HCT116 (cell line): ENCODE measurements around the gene PRRX2. TPM values are rescaled to one million over a fixed set of nuclear protein-coding genes. Genes with fewer than 3 reads are reported as not detected.

Experiments used
- ATAC-seq: fragments of 200-7000 bp; cut with Tn5 transposase; 2 replicates; pipeline ENCODE4 v1.9.1; 2020; ENCODE audit warnings: mild to moderate bottlenecking, moderate library complexity
- BruUV-seq: library from RNA; stranded (reverse); fragments of 400-500 nt; replicated peaks from 2 replicates; lab custom pipeline; 2021; lab: Mats Ljungman, UMichigan
- CTCF ChIA-PET: fragments of 300-600 bp; sonication (Branson Sonifier 250); formaldehyde crosslinking; loops from one replicate; lab custom pipeline; 2021; ENCODE audit warnings: antibody characterized with exemption; lab: Charles Lee
- POLR2A ChIA-PET: fragments of 300-600, 350-600 bp; sonication (Branson Sonifier 250); formaldehyde crosslinking; loops from one replicate; lab custom pipeline; 2021; ENCODE audit warnings: antibody characterized with exemption; lab: Charles Lee
- RAD21 ChIA-PET, 2 experiments: fragments of 300-600 bp; sonication (Branson Sonifier 250); formaldehyde crosslinking; loops; one replicate each; lab custom pipeline; 2023; ENCODE audit warnings: low total read pairs in 2 of 2; ENCODE audit not compliant: uncharacterized antibody in 2 of 2, unreplicated experiment in 2 of 2, low non-redundant PET in 1 of 2; lab: Charles Lee
- DNase-seq: peaks from one replicate; pipeline ENCODE4 v3.0.0-alpha.2; 2010; ENCODE audit warnings: low read depth, low spot score
- H2AFZ ChIP-seq: fragments of 200-600 bp; shearing (Covaris generic), sonication (generic); 2 replicates; pipeline ENCODE4 v1.6.1; 2017; ENCODE audit warnings: low read depth, mixed run types, mixed read lengths, antibody characterized with exemption, low read length; ENCODE audit not compliant: poor library complexity, severe bottlenecking
- H3K27ac ChIP-seq: 2 replicates; pipeline ENCODE4 v1.5.1; 2012; ENCODE audit warnings: low read depth, low read length
- H3K27me3 ChIP-seq: fragments of 200-600 bp; sonication (generic); 2 replicates; pipeline ENCODE4 v1.6.1; 2016; ENCODE audit warnings: mixed run types, low read length, mixed read lengths; ENCODE audit not compliant: insufficient read depth
- H3K36me3 ChIP-seq, 2 experiments: fragments of 200-500 bp in 1 of 2; fragments of 200-600 bp in 1 of 2; sonication (Bioruptor generic) in 1 of 2; sonication (generic) in 1 of 2; 2 replicates each; pipeline versions ENCODE4 v1.5.1 to v1.6.1; 2014 to 2016; ENCODE audit warnings: low read length in 2 of 2, inconsistent platforms in 1 of 2, mixed read lengths in 1 of 2, mixed run types in 1 of 2; ENCODE audit not compliant: insufficient read depth in 2 of 2, control insufficient read depth in 1 of 2
- H3K4me1 ChIP-seq, 2 experiments: fragments of 200-600 bp in 1 of 2; sonication (generic) in 1 of 2; 2 replicates each; pipeline versions ENCODE4 v1.5.1 to v1.6.1; 2012 to 2017; ENCODE audit warnings: low read length in 2 of 2, inconsistent platforms in 1 of 2, mild to moderate bottlenecking in 1 of 2, mixed read lengths in 1 of 2, mixed run types in 1 of 2, moderate library complexity in 1 of 2; ENCODE audit not compliant: insufficient read depth in 2 of 2, control insufficient read depth in 1 of 2
- H3K4me2 ChIP-seq: fragments of 200-600 bp; sonication (generic); 2 replicates; pipeline ENCODE4 v1.6.1; 2017; ENCODE audit warnings: mixed run types, low read length, mixed read lengths
- H3K4me3 ChIP-seq, 2 experiments: fragments of 200-600 bp in 1 of 2; sonication (generic) in 1 of 2; replicated peaks in 1 of 2; 2 replicates each; pipeline ENCODE4 v1.5.1; 2011 to 2016; ENCODE audit warnings: low read length in 2 of 2, control low read depth in 1 of 2, low read depth in 1 of 2, mild to moderate bottlenecking in 1 of 2, mixed read lengths in 1 of 2, mixed run types in 1 of 2
- H3K79me2 ChIP-seq: fragments of 200-600 bp; sonication (generic); 2 replicates; pipeline ENCODE4 v1.6.1; 2017; ENCODE audit warnings: mild to moderate bottlenecking, mixed run types, low read length, moderate library complexity, mixed read lengths; ENCODE audit not compliant: insufficient read depth
- H3K9ac ChIP-seq: fragments of 200-600 bp; sonication (generic); 2 replicates; pipeline ENCODE4 v1.6.1; 2016; ENCODE audit warnings: low read length, mixed read lengths
- H3K9me2 ChIP-seq: fragments of 200-600 bp; sonication (generic), shearing (Covaris generic); 2 replicates; pipeline ENCODE4 v1.6.1; 2017; ENCODE audit warnings: mixed run types, mild to moderate bottlenecking, moderate library complexity; ENCODE audit not compliant: insufficient read depth
- H3K9me3 ChIP-seq, 2 experiments: fragments of 200-500 bp in 1 of 2; fragments of 200-600 bp in 1 of 2; sonication (Bioruptor generic) in 1 of 2; sonication (generic) in 1 of 2; 2 replicates each; pipeline ENCODE4 v1.6.1; 2014 to 2017; ENCODE audit warnings: low read length in 2 of 2, mixed read lengths in 2 of 2, inconsistent platforms in 1 of 2, low read depth in 1 of 2, mild to moderate bottlenecking in 1 of 2, mixed run types in 1 of 2, moderate library complexity in 1 of 2; ENCODE audit not compliant: control insufficient read depth in 1 of 2, insufficient read depth in 1 of 2
- H4K20me1 ChIP-seq: fragments of 200-600 bp; sonication (generic), shearing (Covaris generic); 2 replicates; pipeline ENCODE4 v1.6.1; 2017; ENCODE audit warnings: mixed run types, mild to moderate bottlenecking, moderate library complexity; ENCODE audit not compliant: insufficient read depth
- EGR1 ChIP-seq: IDR thresholded peaks from 2 replicates; pipeline ENCODE4 v1.6.1; 2012; ENCODE audit warnings: low read depth
- JUND ChIP-seq: IDR thresholded peaks from 2 replicates; pipeline ENCODE4 v1.6.1; 2012
- POLR2A ChIP-seq: IDR thresholded peaks from 2 replicates; pipeline ENCODE4 v1.7.0; 2011; ENCODE audit warnings: borderline replicate concordance; ENCODE audit not compliant: insufficient read depth, insufficient read length; ENCODE audit errors: extremely low read depth
- POLR2AphosphoS5 ChIP-seq: IDR thresholded peaks from 2 replicates; pipeline ENCODE4 v1.6.1; 2011; ENCODE audit warnings: mild to moderate bottlenecking, low read depth, low read length, moderate library complexity
- RAD21 ChIP-seq: IDR thresholded peaks from 2 replicates; pipeline ENCODE4 v1.6.1; 2012; ENCODE audit warnings: low read depth, mild to moderate bottlenecking
- ZBTB33 ChIP-seq: IDR thresholded peaks from 2 replicates; pipeline ENCODE4 v1.6.1; 2011; ENCODE audit warnings: mild to moderate bottlenecking, low read length, moderate library complexity; ENCODE audit not compliant: insufficient replicate concordance; ENCODE audit errors: extremely low read depth
- ZFX ChIP-seq: fragments of 450-650 bp; IDR thresholded peaks from 2 replicates; pipeline ENCODE4 v1.6.1; 2017
- ZNF274 ChIP-seq: fragments of 200-500 bp; sonication (Bioruptor generic); IDR thresholded peaks from 2 replicates; pipeline ENCODE4 v1.6.1; 2014; ENCODE audit warnings: mild to moderate bottlenecking, low read depth, low read length, inconsistent platforms
- intact Hi-C: fragments of 100-400 bp; cut with micrococcal nuclease; formaldehyde crosslinking; loops from 2 replicates; pipeline ENCODE4 v1.10.0; 2022
- total RNA-seq: library from RNA; stranded (reverse); gene quantifications from one replicate; pipeline ENCODE4 v1.2.1, GENCODE V29; 2021; ENCODE audit not compliant: unreplicated experiment

PRRX2 gene
- total RNA-seq, 1 experiment from 2014 or later: 25.5 TPM

- TF ChIP-seq ZBTB33: no peak
- TF ChIP-seq ZFX: no peak
- TF ChIP-seq POLR2A: no peak
- TF ChIP-seq JUND: no peak
- no peak for TF ChIP-seq ZNF274
- no peak for TF ChIP-seq POLR2AphosphoS5
These were observed 27.6 kb upstream of the PRRX2 start (continued) for GRCh38 chr9:129637673-129638439.

GRCh38 chr9:129639034-129639630 lies 26.3 kb upstream of the PRRX2 start:
- Histone ChIP-seq H3K27ac (peak overlapping the region; percentile 15; the same call in 1 of the 2 replicates), H2AFZ (no peak overlapping the region), H3K27me3 (no peaks in the 10 kb centered on the region), H3K4me2 (no peak overlapping the region), H3K36me3 (peaks cover 20 to 28% of the 10 kb centered on the region in 2 experiments), H3K9ac (no peak overlapping the region), H3K9me2 (no peaks in the 10 kb centered on the region), H3K4me3 (no peak overlapping the region), H4K20me1 (no peaks in the 10 kb centered on the region), H3K9me3 (no peaks in the 10 kb centered on the region), H3K79me2 (peaks cover 61% of the 10 kb centered on the region), H3K4me1 (peaks cover 10 to 17% of the 10 kb centered on the region in 2 experiments; a peak in 3 of 4 replicates)
- no peak for DNase-seq
- no peak for ATAC-seq
- ChIA-PET RAD21 (interaction anchor here in 1 of 2 experiments (0.6 kb wide), 1 partner anchor 145 kb away, joined by 3 read pairs; no protein-coding TSS in a partner anchor), CTCF (interaction anchor here (1.2 to 2.6 kb wide), 4 partner anchors 151 to 507 kb away, joined by 3 to 7 read pairs (median 4); no protein-coding TSS in a partner anchor), POLR2A (interaction anchor here (0.5 kb wide), 1 partner anchor 509 kb away, joined by 3 read pairs; no protein-coding TSS in a partner anchor)
- intact Hi-C loops: no loop called here
- no TSS peak for BruUV-seq
- no peak for TF ChIP-seq EGR1
- TF ChIP-seq RAD21: no peak
- peak; percentile 10; the same call in 1 of the 2 replicates for TF ChIP-seq POLR2AphosphoS5
- TF ChIP-seq POLR2A: no peak
